Ramos (cell line): ENCODE data around the gene ENOX1.

Experiments used
- in situ Hi-C: fragments of 300-500 bp; cut with MboI; formaldehyde crosslinking; loops from one replicate; pipeline ENCODE4 v1.14.3; 2022; ENCODE audit warnings: low sequenced_read_pairs; ENCODE audit not compliant: unreplicated experiment

The ENOX1 gene

DNA sequence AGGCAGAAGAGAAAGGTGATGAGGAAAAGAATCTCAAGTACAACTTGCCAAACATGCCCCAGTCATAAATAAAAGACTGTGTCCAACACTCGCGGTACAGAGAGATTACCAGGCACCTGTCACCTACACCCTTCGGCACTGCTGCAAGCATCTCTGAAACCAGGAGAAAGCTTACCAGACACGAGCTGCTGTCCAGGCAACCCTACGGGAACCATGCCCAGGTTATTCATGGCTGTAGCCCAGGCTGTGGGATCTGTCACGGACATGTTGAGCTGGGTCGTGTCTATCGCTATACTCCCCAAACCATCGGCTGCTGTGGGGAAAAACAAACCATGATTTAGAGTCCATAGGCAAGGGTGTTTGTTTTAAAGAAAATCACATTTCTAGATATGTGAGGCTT lies 375.0 kb downstream of the ENOX1 start:
- in situ Hi-C loops: no loop called here

DNA sequence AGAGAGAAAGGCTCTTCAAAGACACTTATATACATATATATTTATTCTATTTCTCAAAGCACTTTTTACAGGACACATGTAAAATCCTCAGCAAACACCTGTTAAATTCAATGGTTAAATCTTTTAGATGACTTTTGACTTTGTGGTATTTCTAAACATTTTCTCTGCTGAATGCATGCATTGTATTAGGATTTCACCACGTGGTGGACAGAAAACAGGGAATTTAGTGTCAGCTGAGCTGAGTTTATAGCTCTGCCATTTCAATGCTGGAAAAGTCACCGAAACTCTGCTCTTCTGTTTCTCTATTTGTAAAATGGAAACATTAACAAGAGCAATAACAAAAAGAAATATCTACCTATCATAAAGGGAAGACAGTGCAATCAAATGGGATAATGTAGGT lies 375.6 kb downstream of the ENOX1 start:
- in situ Hi-C loops: no loop called here

GRCh38 chr13:43408274-43408673 lies 378.5 kb downstream of the ENOX1 start:
- in situ Hi-C loops: no loop called here

GRCh38 chr13:43407023-43407581 lies 379.7 kb downstream of the ENOX1 start:
- in situ Hi-C loops: no loop called here

DNA sequence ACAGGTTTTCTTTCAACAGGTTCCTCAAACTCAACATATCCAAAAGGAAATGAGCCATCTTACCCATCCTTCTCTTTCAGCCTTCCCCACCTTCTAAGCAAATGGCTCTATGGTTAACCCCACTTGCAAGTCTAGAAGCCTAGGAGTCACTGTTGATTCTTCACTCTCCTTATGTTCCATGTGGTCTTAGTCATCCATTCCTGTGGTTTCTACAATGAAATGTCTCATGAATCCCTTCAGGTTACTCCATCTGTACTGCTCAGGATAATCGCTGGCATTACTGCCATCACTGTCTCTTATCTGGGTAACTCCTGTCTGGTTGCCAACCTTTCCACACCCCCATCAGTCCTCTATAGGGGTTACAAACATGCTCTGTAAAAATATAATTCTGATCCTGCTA lies 381.3 kb downstream of the ENOX1 start:
- in situ Hi-C loops: no loop called here

- in situ Hi-C loops: no loop called here
Measured at GRCh38 chr13:43402380-43402779, 384.4 kb downstream of the ENOX1 start.

GRCh38 chr13:43401361-43401760 lies 385.4 kb downstream of the ENOX1 start:
- in situ Hi-C loops: no loop called here

DNA sequence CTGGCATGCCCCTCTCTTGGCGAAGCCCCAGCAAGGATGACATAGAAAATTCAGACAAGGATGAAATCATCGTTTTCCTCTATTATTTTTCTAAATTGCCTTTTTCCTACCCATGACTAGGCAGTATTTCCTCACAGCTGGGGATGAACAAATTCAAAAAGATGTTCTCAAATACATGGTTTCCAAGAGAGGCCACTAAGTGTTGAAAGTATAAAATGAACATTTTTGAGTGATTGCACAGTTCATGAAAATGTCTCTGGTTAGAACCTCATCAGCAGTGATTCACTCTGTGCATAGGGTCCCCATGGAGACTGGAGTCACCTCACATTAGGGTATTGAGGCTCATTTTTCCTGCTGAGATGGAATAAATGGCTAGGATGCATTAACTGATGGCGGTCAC lies 389.7 kb downstream of the ENOX1 start:
- in situ Hi-C loops: no loop called here

GRCh38 chr13:43391036-43391435 lies 395.7 kb downstream of the ENOX1 start:
- in situ Hi-C loops: no loop called here

GRCh38 chr13:43390619-43391018 lies 396.2 kb downstream of the ENOX1 start:
- in situ Hi-C loops: no loop called here

- in situ Hi-C loops: no loop called here
Measured at GRCh38 chr13:43389983-43390382, 396.8 kb downstream of the ENOX1 start.

GRCh38 chr13:43389573-43389972 lies 397.2 kb downstream of the ENOX1 start:
- in situ Hi-C loops: no loop called here

- in situ Hi-C loops: no loop called here
Measured at GRCh38 chr13:43388282-43389034, 398.3 kb downstream of the ENOX1 start.

- in situ Hi-C loops: no loop called here
Measured at GRCh38 chr13:43387880-43388279, 398.9 kb downstream of the ENOX1 start.

DNA sequence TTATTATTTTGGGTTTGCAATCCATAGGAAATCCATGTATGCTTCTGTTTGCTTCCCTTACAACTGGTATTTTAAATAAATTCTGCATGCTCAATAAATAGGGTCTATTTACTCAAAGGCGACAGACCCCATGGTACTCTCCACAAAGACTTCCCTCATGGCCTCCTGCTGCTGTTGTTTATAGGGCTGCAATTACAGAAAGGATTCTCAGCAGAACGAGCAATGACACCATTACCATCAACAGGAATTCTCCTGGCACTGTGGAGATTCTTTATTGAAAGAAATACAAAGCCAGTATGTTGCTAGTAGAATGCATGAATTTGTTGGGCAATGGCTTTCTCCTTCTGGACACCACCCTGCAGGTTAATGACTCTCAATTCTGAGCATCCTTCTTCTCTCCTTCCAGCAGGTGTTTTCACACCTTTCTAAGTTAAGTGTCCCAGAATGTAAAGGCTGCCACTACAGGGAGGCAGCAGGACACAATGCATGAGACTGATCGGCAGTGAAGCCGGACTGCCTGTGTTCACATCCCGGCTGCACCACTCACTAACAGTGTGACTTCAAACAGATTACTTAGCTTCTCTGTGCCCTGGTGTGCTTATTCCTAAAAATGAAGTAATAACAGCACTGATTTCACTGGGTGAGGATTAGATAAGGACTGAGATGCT lies 403.1 kb downstream of the ENOX1 start:
- in situ Hi-C loops: no loop called here

DNA sequence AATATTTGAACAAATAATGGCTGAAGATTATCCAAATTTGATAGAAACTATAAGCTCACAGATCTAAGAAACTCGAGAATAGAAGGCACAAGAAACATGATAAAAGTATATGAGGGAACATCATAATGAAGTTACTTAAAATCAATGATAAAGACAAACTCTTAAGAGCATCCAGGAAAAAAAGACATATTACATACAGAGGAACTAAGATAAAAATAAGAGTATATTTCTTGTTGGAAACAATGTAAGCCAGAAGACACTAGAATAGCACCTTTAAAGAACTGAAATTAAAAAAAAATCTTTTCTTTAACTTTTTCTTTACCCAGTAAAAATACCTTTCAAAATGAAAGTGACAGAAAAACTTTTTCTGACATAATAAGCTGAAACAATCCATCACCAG lies 407.0 kb downstream of the ENOX1 start:
- in situ Hi-C loops: no loop called here

DNA sequence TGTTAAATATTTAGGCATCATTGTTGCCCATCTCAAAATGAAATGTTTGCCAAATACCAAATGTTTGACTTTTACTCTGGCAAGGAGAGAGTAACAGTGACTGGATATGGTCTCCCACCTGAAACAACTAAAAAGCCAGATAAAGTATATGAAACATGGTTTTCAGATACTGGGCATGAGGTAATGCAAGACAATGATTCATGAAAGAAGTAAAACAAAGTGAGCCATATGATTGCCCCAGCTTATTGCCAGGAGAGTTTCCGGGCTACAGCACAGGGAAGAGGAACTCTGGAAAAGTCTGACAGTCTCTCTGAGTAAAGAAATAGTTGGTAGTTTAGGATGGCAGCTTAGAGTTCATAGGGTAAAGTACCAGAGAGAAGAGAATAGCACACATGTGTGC lies 408.8 kb downstream of the ENOX1 start:
- in situ Hi-C loops: no loop called here

GRCh38 chr13:43377149-43377548 lies 409.6 kb downstream of the ENOX1 start:
- in situ Hi-C loops: no loop called here

DNA sequence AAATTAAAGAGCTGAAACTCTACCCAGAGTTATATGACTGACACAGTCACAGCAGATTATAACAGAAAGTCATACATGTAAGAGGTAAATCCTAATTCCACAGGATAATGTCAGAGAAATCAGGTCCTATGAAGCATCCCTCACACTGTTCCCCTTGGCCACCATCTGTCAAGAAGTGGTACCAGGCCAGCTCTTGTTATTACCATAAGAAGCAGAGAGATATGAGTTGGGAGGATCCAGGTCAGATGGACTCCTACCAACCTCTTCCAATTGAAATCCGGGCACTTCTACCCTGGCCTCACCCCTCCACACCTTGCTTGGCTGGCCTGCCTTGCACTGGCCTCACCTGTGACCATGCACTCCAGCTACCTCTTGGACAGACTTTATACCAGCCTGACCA lies 410.2 kb downstream of the ENOX1 start:
- in situ Hi-C loops: no loop called here

DNA sequence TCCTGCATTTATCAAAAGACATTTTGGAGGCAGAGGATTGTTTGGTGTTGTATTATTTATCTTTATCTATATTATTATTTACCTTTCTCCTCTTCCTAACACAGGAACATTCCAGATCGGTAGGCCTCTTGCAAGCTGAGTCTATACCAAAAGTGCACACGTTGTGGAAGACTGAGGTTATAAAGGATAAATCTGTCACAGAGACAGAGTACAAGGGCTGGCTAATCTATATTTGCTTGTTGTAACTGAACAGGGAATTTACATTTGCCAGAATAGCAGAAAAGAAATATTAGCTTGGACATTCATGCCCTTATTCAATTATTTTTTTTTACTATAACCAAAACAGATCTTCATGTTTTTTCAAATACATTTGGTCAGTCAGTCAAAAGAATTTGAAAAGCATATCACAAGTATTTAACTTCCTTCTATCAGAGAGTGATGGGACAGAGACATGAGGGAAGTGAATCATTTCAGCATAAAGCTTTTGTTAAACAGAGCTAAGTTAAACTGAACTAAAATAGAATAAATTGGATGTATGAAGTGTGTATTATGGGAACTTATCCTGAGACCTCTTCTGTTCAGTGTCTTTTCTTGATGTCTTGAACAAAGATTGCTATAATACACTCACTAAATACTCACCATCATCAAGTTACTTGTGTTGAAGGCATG lies 410.8 kb downstream of the ENOX1 start:
- in situ Hi-C loops: no loop called here

GRCh38 chr13:43374621-43375020 lies 412.2 kb downstream of the ENOX1 start:
- in situ Hi-C loops: no loop called here
